ENCODE results near the gene SULT6B1. TPM values are rescaled to one million over a fixed set of nuclear protein-coding genes. Genes with fewer than 3 reads are reported as not detected.
"Not testable (repeated sequence)": the region's sequence is repeated elsewhere in the genome, so short reads cannot be mapped to it uniquely, and the experiment has no call there.

SULT6B1 gene
- polyA plus RNA-seq, 1 donor (not counting 4 experiments of a cell fraction or from before 2014, with no cell fraction given), result not detected

DNA sequence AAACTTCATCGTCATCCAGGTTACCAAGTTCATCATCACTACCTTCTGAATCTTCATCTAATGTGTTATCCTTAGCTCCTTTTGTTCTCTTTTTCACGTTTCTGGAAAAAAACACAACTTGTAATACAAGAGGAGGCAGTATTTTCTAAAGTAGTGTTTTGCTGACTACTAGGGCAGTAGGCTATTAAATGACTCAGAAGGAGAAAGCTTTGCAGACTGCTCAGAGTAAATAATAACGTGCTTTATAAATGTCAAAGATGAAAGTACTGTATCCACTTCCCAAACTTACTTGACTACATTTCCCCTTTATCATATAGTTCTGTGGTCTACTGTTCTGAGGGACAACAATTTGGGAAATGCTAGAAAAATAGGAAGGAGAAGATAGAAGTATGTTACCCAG, 23.5 kb upstream of the SULT6B1 start:
- H3K79me2 ChIP-seq (ENCODE audit: control insufficient read depth, insufficient read depth, low read length), result peaks cover 26% of the 10 kb centered on the region
- no peaks in the 10 kb centered on the region for H3K9me1 ChIP-seq (ENCODE audit: control insufficient read depth, extremely low read depth, insufficient read depth, low read length)
- FAIRE-seq, result no peak

DNA sequence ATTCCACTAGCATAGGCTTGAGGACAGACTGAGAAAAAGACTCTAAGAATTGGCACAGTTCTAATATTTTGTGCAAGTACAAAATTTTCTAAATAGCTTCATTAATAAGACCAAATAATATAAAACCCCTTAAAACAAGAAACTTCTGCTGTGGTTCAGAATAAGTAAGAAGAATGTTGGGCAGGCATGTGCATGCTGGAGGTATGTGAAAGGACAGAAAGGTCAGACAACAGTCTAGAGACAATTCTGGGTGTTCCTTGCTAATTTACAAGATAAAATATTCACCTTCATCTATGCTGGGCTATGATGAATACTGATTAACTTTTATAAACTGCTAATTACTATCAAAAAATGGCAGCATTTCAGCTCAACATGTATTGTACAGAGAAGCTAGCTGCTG, 22.7 kb upstream of the SULT6B1 start:
- Histone ChIP-seq H3K36me3 (ENCODE audit: control insufficient read depth in 2 of 2, extremely low read depth in 1 of 2, insufficient read depth in 2 of 2, low read length in 2 of 2) (peaks cover 4 to 18% of the 10 kb centered on the region in 2 experiments), H3K4me1 (ENCODE audit: control insufficient read depth, extremely low read depth, insufficient read depth, low read length) (no peaks in the 10 kb centered on the region), H3K4me3 (ENCODE audit: control insufficient read depth in 2 of 3, extremely low read depth in 1 of 3, insufficient read depth in 2 of 3, low read depth in 1 of 3, low read length in 3 of 3) (no peak overlapping the region), H3K4me2 (ENCODE audit: control insufficient read depth, extremely low read depth, insufficient read depth, low read depth, low read length) (no peak overlapping the region), H3K27ac (ENCODE audit: control insufficient read depth, insufficient read depth, low read length) (no peak overlapping the region), H3K27me3 (ENCODE audit: control insufficient read depth, extremely low read depth, insufficient read depth, low read length) (no peaks in the 10 kb centered on the region), H4K20me1 (ENCODE audit: control insufficient read depth, extremely low read depth, insufficient read depth, low read length) (no peaks in the 10 kb centered on the region), H3K9me3 (ENCODE audit: control insufficient read depth, low read depth, low read length) (no peaks in the 10 kb centered on the region), H3K9ac (ENCODE audit: control insufficient read depth, extremely low read depth, insufficient read depth, low read length) (no peak overlapping the region), H3K9me1 (ENCODE audit: control insufficient read depth, extremely low read depth, insufficient read depth, low read length) (no peaks in the 10 kb centered on the region), H3K79me2 (ENCODE audit: control insufficient read depth, insufficient read depth, low read length) (peaks cover 33% of the 10 kb centered on the region), H2AFZ (ENCODE audit: control insufficient read depth, low read length) (no peak overlapping the region)
- DNase-seq (ENCODE audit: low read depth, low spot score) (no peak), FAIRE-seq (peak; percentile 67)
- TF ChIP-seq, protein P1, sequence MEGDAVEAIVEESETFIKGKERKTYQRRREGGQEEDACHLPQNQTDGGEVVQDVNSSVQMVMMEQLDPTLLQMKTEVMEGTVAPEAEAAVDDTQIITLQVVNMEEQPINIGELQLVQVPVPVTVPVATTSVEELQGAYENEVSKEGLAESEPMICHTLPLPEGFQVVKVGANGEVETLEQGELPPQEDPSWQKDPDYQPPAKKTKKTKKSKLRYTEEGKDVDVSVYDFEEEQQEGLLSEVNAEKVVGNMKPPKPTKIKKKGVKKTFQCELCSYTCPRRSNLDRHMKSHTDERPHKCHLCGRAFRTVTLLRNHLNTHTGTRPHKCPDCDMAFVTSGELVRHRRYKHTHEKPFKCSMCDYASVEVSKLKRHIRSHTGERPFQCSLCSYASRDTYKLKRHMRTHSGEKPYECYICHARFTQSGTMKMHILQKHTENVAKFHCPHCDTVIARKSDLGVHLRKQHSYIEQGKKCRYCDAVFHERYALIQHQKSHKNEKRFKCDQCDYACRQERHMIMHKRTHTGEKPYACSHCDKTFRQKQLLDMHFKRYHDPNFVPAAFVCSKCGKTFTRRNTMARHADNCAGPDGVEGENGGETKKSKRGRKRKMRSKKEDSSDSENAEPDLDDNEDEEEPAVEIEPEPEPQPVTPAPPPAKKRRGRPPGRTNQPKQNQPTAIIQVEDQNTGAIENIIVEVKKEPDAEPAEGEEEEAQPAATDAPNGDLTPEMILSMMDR (optimal IDR thresholded peaks at IDR 0.05 in 1 of 3, IDR thresholded peaks at IDR 0.05 in 1 of 3, conservative IDR thresholded peaks at IDR 0.05 in 1 of 3; ENCODE audit: extremely low read depth in 1 of 3, insufficient read depth in 2 of 3, low read length in 3 of 3), result no peak
- no peak for TF ChIP-seq EZH2 (IDR thresholded peaks at IDR 0.05; ENCODE audit: low read length)
- dilution Hi-C loops (cut with MboI; ENCODE audit: extremely low pct_ligation_motif_present, low sequenced_read_pairs), result no loop called here

More for the DNA sequence above, 23.5 kb upstream of the SULT6B1 start:
- Histone ChIP-seq H4K20me1 (ENCODE audit: control insufficient read depth, extremely low read depth, insufficient read depth, low read length) (no peaks in the 10 kb centered on the region), H3K27me3 (ENCODE audit: control insufficient read depth, extremely low read depth, insufficient read depth, low read length) (no peaks in the 10 kb centered on the region), H3K36me3 (ENCODE audit: control insufficient read depth in 2 of 2, extremely low read depth in 1 of 2, insufficient read depth in 2 of 2, low read length in 2 of 2) (peaks cover 4 to 17% of the 10 kb centered on the region in 2 experiments), H3K9ac (ENCODE audit: control insufficient read depth, extremely low read depth, insufficient read depth, low read length) (no peak overlapping the region), H3K27ac (ENCODE audit: control insufficient read depth, insufficient read depth, low read length) (no peak overlapping the region), H3K9me3 (ENCODE audit: control insufficient read depth, low read depth, low read length) (no peaks in the 10 kb centered on the region), H2AFZ (ENCODE audit: control insufficient read depth, low read length) (no peak overlapping the region), H3K4me2 (ENCODE audit: control insufficient read depth, extremely low read depth, insufficient read depth, low read depth, low read length) (no peak overlapping the region), H3K4me3 (ENCODE audit: control insufficient read depth in 2 of 3, extremely low read depth in 1 of 3, insufficient read depth in 2 of 3, low read depth in 1 of 3, low read length in 3 of 3) (no peak overlapping the region), H3K4me1 (ENCODE audit: control insufficient read depth, extremely low read depth, insufficient read depth, low read length) (no peaks in the 10 kb centered on the region)
- TF ChIP-seq, protein P1 (optimal IDR thresholded peaks at IDR 0.05 in 1 of 3, IDR thresholded peaks at IDR 0.05 in 1 of 3, conservative IDR thresholded peaks at IDR 0.05 in 1 of 3; ENCODE audit: extremely low read depth in 1 of 3, insufficient read depth in 2 of 3, low read length in 3 of 3), result no peak
- TF ChIP-seq EZH2 (IDR thresholded peaks at IDR 0.05; ENCODE audit: low read length), result no peak
- dilution Hi-C loops (cut with MboI; ENCODE audit: extremely low pct_ligation_motif_present, low sequenced_read_pairs), result no loop called here
- DNase-seq (ENCODE audit: low read depth, low spot score), result no peak

DNA sequence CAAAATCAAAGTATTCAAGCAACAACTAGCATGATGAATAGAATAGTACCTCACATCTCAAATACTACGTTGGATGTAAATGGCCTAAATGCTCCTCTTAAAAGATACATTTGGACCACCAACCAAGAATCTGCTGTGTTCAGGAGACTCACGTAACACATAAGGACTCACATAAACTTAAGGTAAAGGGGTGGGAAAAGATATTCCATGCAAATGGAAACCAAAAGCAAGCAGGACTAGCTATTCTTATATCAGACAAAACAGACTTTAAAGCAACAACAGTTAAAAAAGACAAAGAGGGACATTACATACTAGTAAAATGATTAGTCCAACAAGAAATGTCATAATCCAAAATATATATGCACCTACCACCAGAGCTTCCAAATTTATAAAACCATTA, 18.3 kb upstream of the SULT6B1 start:
- not testable (repeated sequence) for FAIRE-seq; H3K9ac ChIP-seq (ENCODE audit: control insufficient read depth, extremely low read depth, insufficient read depth, low read length)

More for the DNA sequence above, 18.3 kb upstream of the SULT6B1 start:
- DNase-seq (ENCODE audit: low read depth, low spot score); H3K4me3 ChIP-seq (ENCODE audit: control insufficient read depth in 2 of 3, extremely low read depth in 1 of 3, insufficient read depth in 2 of 3, low read depth in 1 of 3, low read length in 3 of 3); H2AFZ ChIP-seq (ENCODE audit: control insufficient read depth, low read length); H3K4me1 ChIP-seq (ENCODE audit: control insufficient read depth, extremely low read depth, insufficient read depth, low read length); H3K9me1 ChIP-seq (ENCODE audit: control insufficient read depth, extremely low read depth, insufficient read depth, low read length); H3K27me3 ChIP-seq (ENCODE audit: control insufficient read depth, extremely low read depth, insufficient read depth, low read length); H3K9me3 ChIP-seq (ENCODE audit: control insufficient read depth, low read depth, low read length); dilution Hi-C loops (cut with MboI; ENCODE audit: extremely low pct_ligation_motif_present, low sequenced_read_pairs); H4K20me1 ChIP-seq (ENCODE audit: control insufficient read depth, extremely low read depth, insufficient read depth, low read length); H3K27ac ChIP-seq (ENCODE audit: control insufficient read depth, insufficient read depth, low read length); H3K4me2 ChIP-seq (ENCODE audit: control insufficient read depth, extremely low read depth, insufficient read depth, low read depth, low read length): not testable (repeated sequence)
- Histone ChIP-seq H3K79me2 (ENCODE audit: control insufficient read depth, insufficient read depth, low read length) (peaks cover 46% of the 10 kb centered on the region), H3K36me3 (ENCODE audit: control insufficient read depth in 2 of 2, extremely low read depth in 1 of 2, insufficient read depth in 2 of 2, low read length in 2 of 2) (peaks cover 8 to 18% of the 10 kb centered on the region in 2 experiments)

Data from keratinocyte (primary cell).